ENCODE measurements around the gene RXRA. TPM values are rescaled to one million over a fixed set of nuclear protein-coding genes. Genes with fewer than 3 reads are reported as not detected.

Gene RXRA
- total and polyA plus RNA-seq, 10 of the 15 experiments (the other 5 are each of a cell fraction or from before 2014, with no cell fraction given): 0.89 to 36.8 (median 11.1) TPM

- TF ChIP-seq, protein P1, sequence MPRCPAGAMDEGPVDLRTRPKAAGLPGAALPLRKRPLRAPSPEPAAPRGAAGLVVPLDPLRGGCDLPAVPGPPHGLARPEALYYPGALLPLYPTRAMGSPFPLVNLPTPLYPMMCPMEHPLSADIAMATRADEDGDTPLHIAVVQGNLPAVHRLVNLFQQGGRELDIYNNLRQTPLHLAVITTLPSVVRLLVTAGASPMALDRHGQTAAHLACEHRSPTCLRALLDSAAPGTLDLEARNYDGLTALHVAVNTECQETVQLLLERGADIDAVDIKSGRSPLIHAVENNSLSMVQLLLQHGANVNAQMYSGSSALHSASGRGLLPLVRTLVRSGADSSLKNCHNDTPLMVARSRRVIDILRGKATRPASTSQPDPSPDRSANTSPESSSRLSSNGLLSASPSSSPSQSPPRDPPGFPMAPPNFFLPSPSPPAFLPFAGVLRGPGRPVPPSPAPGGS (IDR thresholded peaks at IDR 0.05; ENCODE audit: borderline replicate concordance, insufficient read depth, low read depth, low read length, poor library complexity, severe bottlenecking): no peak
- no peak for TF ChIP-seq ZBTB40 (IDR thresholded peaks at IDR 0.05; ENCODE audit: borderline replicate concordance)
- TF ChIP-seq SPI1 (IDR thresholded peaks at IDR 0.05; ENCODE audit: borderline replicate concordance, insufficient read depth, low read depth, low read length): no peak
- TF ChIP-seq SREBF1 (IDR thresholded peaks at IDR 0.05; ENCODE audit: low read length): no peak
- TF ChIP-seq BRCA1 (IDR thresholded peaks at IDR 0.05; ENCODE audit: low read depth, low read length): no peak
- TF ChIP-seq PRDM15 (CRISPR knock-in tag; IDR thresholded peaks at IDR 0.05): no peak
- TF ChIP-seq SMARCA5 (IDR thresholded peaks at IDR 0.05): 0 out of 2 replicates have a peak, but pooled peaks have one; percentile 39
- TF ChIP-seq SIN3A (IDR thresholded peaks at IDR 0.05; ENCODE audit: low read depth, low read length): no peak
- TF ChIP-seq, protein P2, sequence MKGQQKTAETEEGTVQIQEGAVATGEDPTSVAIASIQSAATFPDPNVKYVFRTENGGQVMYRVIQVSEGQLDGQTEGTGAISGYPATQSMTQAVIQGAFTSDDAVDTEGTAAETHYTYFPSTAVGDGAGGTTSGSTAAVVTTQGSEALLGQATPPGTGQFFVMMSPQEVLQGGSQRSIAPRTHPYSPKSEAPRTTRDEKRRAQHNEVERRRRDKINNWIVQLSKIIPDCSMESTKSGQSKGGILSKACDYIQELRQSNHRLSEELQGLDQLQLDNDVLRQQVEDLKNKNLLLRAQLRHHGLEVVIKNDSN (IDR thresholded peaks at IDR 0.05; ENCODE audit: borderline replicate concordance, extremely low read length, insufficient read depth, low read depth, low read length): no peak
- TF ChIP-seq, protein P3, sequence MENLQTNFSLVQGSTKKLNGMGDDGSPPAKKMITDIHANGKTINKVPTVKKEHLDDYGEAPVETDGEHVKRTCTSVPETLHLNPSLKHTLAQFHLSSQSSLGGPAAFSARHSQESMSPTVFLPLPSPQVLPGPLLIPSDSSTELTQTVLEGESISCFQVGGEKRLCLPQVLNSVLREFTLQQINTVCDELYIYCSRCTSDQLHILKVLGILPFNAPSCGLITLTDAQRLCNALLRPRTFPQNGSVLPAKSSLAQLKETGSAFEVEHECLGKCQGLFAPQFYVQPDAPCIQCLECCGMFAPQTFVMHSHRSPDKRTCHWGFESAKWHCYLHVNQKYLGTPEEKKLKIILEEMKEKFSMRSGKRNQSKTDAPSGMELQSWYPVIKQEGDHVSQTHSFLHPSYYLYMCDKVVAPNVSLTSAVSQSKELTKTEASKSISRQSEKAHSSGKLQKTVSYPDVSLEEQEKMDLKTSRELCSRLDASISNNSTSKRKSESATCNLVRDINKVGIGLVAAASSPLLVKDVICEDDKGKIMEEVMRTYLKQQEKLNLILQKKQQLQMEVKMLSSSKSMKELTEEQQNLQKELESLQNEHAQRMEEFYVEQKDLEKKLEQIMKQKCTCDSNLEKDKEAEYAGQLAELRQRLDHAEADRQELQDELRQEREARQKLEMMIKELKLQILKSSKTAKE (IDR thresholded peaks at IDR 0.05; ENCODE audit: low read depth, poor library complexity, severe bottlenecking): no peak
- TF ChIP-seq HDGF (IDR thresholded peaks at IDR 0.05): no peak
- no peak for TF ChIP-seq POLR2AphosphoS2 (IDR thresholded peaks at IDR 0.05; ENCODE audit: low read depth, low read length)
- TF ChIP-seq SUPT20H (IDR thresholded peaks at IDR 0.05; ENCODE audit: borderline replicate concordance, control insufficient read depth, low read depth, low read length): no peak
- no peak for TF ChIP-seq BCL11A (IDR thresholded peaks at IDR 0.05; ENCODE audit: low read depth, low read length)
- peak; percentile 54 for TF ChIP-seq GATAD2B (conservative IDR thresholded peaks at IDR 0.05; ENCODE audit: low read depth)
These were observed at the start of gene RXRA (continued) for GRCh38 chr9:134325813-134326723.

All from GM12878 (cell line).